ENCODE results near the gene BTK.
A peak's percentile ranks its signal among the peaks of the same experiment; 100 is the strongest.

Gene BTK

DNA sequence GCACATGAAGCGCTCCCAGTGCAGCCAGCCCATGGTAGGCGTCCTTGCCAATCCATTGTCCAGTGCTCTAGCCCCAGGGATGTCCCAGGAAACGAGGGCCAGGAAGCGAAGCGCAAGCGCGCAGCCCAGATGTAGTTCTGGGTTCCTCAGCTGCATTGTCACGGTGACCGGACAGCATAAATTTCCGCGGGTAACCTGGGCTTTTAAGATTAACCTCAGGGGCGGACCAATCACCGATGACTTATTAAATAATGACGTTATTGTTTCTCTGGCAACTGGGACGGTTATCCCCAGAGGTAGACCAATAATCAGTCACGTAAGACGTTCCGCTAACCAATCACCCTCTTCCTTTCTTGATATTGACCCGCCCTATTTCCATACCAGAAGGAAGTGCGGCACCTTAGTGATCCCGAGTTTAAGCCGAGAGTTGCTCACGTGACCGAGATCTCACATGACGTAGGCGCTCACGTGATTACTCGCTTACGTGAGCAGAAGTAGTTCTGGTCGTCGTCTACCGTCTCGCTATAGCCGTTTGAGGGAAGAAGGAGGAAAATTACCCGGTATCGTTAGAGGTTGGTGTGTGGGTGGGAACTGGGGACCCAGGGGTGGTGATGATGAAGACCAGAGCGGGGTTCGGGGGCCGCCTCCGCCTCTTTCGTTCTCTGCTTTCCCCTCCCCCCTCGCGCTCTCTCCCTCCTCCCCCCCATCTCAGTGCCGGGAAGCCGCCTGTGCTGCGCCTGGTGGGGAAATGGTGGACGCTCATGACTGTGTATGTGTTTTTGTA, 21.9 kb upstream of the BTK start, which contains the start of the genes GLA and HNRNPH2:
Gene GLA, minus strand, starts transcription at position 178 of the 784 bp plus-strand sequence. Its CDS starts 22 bp downstream, at position 156.
Gene HNRNPH2, plus strand, starts transcription at position 475 of the 784 bp plus-strand sequence. CDS start 3,767 bp downstream, outside the sequence.
- H3K27me3 ChIP-seq (ENCODE audit: insufficient read depth, poor library complexity, severe bottlenecking), result no peaks in the 10 kb centered on the region
- DNase-seq (ENCODE audit: low read depth in 1 of 2, low spot score in 1 of 2), result peak; percentile 93 to 95
- peak within 1 kb of the TSS; percentile 71 for H3K4me3 ChIP-seq (replicated peaks; ENCODE audit: insufficient read depth, low read length)
- H3K27ac ChIP-seq (replicated peaks), result peak within 1 kb of the TSS; percentile 96
- TF ChIP-seq SPI1 (IDR thresholded peaks at IDR 0.05; ENCODE audit: borderline replicate concordance, low read depth), result peak; percentile 68; the same call in 1 of the 2 replicates
- peak; percentile 70 for TF ChIP-seq POLR2AphosphoS5 (IDR thresholded peaks at IDR 0.05; ENCODE audit: low read depth)
- TF ChIP-seq GABPA (IDR thresholded peaks at IDR 0.05; ENCODE audit: low read depth), result no peak
- TF ChIP-seq, protein P1, sequence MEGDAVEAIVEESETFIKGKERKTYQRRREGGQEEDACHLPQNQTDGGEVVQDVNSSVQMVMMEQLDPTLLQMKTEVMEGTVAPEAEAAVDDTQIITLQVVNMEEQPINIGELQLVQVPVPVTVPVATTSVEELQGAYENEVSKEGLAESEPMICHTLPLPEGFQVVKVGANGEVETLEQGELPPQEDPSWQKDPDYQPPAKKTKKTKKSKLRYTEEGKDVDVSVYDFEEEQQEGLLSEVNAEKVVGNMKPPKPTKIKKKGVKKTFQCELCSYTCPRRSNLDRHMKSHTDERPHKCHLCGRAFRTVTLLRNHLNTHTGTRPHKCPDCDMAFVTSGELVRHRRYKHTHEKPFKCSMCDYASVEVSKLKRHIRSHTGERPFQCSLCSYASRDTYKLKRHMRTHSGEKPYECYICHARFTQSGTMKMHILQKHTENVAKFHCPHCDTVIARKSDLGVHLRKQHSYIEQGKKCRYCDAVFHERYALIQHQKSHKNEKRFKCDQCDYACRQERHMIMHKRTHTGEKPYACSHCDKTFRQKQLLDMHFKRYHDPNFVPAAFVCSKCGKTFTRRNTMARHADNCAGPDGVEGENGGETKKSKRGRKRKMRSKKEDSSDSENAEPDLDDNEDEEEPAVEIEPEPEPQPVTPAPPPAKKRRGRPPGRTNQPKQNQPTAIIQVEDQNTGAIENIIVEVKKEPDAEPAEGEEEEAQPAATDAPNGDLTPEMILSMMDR (IDR thresholded peaks at IDR 0.05; ENCODE audit: insufficient read depth, low read length), result no peak

DNA sequence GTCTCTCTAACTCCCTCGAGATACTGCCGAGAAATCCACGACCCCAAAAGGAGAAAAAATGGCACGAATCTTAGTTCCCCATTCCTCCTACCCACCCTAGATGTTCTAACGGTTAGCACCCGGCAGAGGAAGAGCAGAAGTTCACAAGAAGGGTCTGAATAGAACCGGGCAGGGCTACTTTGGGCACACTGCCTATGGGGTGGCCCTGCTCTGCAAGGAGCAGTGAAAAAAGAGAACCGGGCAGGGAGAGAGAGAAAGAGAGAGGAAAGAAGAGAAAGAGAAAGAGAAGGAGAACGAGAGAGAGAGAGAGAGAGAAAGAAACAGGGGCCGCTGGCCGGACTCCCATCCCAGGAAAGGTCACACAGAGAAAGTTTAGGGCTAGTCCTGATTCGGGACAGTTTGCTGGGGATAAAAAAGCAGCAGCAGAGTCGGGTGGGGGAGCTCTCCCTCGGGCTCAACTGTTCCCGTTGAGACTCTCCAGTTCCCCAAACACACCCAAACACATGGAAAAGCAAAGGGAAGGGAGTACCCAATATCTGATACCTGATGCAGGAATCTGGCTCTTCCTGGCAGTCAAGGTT, 21.3 kb upstream of the BTK start:
- peak in 1 of 2 experiments; percentile 31 for DNase-seq (ENCODE audit: low read depth in 1 of 2, low spot score in 1 of 2)
- peak overlapping the region; percentile 71 for H3K4me3 ChIP-seq (replicated peaks; ENCODE audit: insufficient read depth, low read length)
- TF ChIP-seq SPI1 (IDR thresholded peaks at IDR 0.05; ENCODE audit: borderline replicate concordance, low read depth), result no peak
- no peak for TF ChIP-seq GABPA (IDR thresholded peaks at IDR 0.05; ENCODE audit: low read depth)
- TF ChIP-seq, protein P2, sequence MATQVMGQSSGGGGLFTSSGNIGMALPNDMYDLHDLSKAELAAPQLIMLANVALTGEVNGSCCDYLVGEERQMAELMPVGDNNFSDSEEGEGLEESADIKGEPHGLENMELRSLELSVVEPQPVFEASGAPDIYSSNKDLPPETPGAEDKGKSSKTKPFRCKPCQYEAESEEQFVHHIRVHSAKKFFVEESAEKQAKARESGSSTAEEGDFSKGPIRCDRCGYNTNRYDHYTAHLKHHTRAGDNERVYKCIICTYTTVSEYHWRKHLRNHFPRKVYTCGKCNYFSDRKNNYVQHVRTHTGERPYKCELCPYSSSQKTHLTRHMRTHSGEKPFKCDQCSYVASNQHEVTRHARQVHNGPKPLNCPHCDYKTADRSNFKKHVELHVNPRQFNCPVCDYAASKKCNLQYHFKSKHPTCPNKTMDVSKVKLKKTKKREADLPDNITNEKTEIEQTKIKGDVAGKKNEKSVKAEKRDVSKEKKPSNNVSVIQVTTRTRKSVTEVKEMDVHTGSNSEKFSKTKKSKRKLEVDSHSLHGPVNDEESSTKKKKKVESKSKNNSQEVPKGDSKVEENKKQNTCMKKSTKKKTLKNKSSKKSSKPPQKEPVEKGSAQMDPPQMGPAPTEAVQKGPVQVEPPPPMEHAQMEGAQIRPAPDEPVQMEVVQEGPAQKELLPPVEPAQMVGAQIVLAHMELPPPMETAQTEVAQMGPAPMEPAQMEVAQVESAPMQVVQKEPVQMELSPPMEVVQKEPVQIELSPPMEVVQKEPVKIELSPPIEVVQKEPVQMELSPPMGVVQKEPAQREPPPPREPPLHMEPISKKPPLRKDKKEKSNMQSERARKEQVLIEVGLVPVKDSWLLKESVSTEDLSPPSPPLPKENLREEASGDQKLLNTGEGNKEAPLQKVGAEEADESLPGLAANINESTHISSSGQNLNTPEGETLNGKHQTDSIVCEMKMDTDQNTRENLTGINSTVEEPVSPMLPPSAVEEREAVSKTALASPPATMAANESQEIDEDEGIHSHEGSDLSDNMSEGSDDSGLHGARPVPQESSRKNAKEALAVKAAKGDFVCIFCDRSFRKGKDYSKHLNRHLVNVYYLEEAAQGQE (IDR thresholded peaks at IDR 0.05; ENCODE audit: insufficient replicate concordance, low read depth), result no peak
- TF ChIP-seq, protein P1 (IDR thresholded peaks at IDR 0.05; ENCODE audit: insufficient read depth, low read length), result no peak

DNA sequence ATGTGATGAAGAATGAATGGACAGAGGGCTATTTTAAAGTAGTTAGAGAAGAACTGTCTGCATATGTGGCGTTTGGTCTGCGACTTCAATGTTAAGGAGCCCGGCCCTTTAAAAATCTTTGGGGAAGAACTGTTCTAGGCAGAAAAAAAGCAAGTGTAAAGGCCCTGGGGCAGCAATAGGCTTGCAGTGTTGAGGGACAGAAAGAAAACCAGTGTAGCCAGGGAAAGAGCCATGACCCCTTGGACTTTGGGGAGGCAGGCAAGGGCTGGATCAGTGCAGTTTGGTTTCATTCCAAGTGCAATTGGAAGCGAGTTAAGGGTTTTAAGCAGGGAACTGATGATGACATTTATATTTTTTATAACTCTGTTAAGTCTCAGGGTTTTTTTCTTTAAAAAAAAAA, 13.8 kb upstream of the BTK start:
- Histone ChIP-seq H3K4me3 (replicated peaks; ENCODE audit: insufficient read depth, low read length) (no peak overlapping the region), H3K27me3 (ENCODE audit: insufficient read depth, poor library complexity, severe bottlenecking) (no peaks in the 10 kb centered on the region), H3K27ac (replicated peaks) (no peak overlapping the region)
- TF ChIP-seq, protein P2 (IDR thresholded peaks at IDR 0.05; ENCODE audit: insufficient replicate concordance, low read depth), result no peak
- TF ChIP-seq GABPA (IDR thresholded peaks at IDR 0.05; ENCODE audit: low read depth) (no peak), POLR2AphosphoS5 (IDR thresholded peaks at IDR 0.05; ENCODE audit: low read depth) (no peak), SPI1 (IDR thresholded peaks at IDR 0.05; ENCODE audit: borderline replicate concordance, low read depth) (no peak)
- TF ChIP-seq, protein P1 (IDR thresholded peaks at IDR 0.05; ENCODE audit: insufficient read depth, low read length), result no peak
- no peak for DNase-seq (ENCODE audit: low read depth in 1 of 2, low spot score in 1 of 2)

More for the DNA sequence above, 21.3 kb upstream of the BTK start:
- Histone ChIP-seq H3K27me3 (ENCODE audit: insufficient read depth, poor library complexity, severe bottlenecking) (no peaks in the 10 kb centered on the region), H3K27ac (replicated peaks) (peak overlapping the region; percentile 96)
